H54 (cell line): ENCODE results near the gene TCEAL5.
"Not testable (repeated sequence)": the region's sequence is repeated elsewhere in the genome, so short reads cannot be mapped to it uniquely, and the experiment has no call there.

Experiments
- DNase-seq: peaks from one replicate; pipeline ENCODE4 v3.0.0; 2011; ENCODE audit warnings: low spot score, mixed read lengths; ENCODE audit not compliant: insufficient read length
- FAIRE-seq: peaks from 3 replicates; lab custom pipeline; 2011; peaks lifted over from hg19 to GRCh38; lab: Jason Lieb, UNC
- POLR2A ChIP-seq: IDR thresholded peaks from 2 replicates; pipeline ENCODE4 v1.6.1; 2011; ENCODE audit warnings: low read depth, mild to moderate bottlenecking, low read length

TCEAL5 gene

DNA sequence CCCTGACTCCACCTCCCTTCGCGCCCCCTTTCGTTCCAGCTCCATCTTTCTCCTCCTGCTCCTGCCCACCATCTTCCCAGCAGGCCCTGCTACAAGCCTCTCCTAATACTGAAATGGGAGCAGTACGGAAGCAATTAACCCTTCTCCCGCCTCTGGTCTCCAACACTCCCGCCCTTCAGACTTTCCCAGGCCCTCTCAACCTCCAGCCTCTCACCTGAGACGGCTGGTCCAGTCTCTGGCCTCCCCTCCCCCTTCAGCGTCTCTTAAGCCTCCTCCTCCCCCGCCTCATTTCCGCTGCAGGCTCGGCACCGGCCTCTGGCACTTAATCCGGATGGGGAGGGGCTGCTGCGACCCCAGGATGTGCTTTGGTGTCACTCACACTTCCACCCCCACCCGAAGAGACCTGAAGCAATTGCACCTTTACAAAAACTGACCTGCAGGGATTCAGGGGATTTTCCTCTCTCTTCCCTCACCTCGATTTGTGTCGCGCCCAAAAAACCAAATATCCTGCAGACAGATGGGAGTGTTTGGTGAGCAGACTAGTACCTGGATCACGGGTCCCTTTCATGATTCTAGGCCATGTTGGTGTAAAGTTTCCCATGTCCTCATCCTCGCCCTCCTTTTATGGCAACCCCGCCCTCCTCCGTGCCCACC is 22.3 kb downstream of the TCEAL5 start:
- no peak for TF ChIP-seq POLR2A
- FAIRE-seq (no peak), DNase-seq (no peak)

DNA sequence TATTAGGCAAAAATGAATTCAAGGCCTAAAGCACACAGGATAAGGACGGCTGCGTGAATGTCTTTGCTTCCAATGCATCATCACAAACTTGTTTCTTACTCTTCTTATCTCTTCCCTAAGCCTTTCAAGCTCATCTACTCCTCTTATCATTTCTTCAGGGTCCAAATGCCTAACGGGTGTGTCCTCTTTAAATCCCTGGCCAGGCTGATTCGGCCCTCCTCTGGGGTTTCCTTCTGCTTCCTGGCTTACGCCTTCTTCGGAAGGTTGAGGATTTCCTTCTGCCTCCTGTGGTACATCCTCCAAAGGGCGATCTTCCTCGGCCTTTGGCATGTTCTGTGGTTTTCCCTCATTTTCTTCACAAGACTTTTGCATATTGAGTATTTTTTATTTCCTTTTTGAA is 22.9 kb downstream of the TCEAL5 start:
- FAIRE-seq (no peak), DNase-seq (no peak)
- no peak for TF ChIP-seq POLR2A

DNA sequence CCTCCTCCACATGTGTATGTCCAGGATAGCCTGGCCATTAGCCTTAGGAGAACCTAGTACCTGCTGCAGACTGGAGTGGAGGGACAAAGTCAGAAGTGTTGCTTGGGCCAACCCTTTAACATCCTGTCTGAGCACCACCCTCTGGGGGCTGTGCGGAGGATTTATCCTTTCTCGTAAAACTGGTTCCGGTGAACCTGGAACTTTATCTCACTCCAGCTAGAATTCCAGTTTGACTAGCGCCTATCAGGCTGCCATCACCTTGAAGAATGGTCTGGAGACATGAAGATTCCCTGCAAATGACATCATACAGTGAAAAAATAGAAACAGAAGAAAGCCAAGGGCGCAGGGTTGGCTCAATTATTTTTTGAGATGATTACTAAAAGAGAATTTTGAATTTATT is 25.6 kb downstream of the TCEAL5 start:
- no peak for TF ChIP-seq POLR2A
- DNase-seq, result no peak
- no peak for FAIRE-seq

- FAIRE-seq, result no peak
- TF ChIP-seq POLR2A, result no peak
- no peak for DNase-seq
Observed at GRCh38 chrX:103249805-103250204, 26.7 kb downstream of the TCEAL5 start.

GRCh38 chrX:103248553-103248952 is 28.0 kb downstream of the TCEAL5 start:
- no peak for DNase-seq
- TF ChIP-seq POLR2A, result no peak
- FAIRE-seq, result no peak

- DNase-seq (no peak), FAIRE-seq (no peak)
- no peak for TF ChIP-seq POLR2A
Observed at GRCh38 chrX:103240155-103240554, 36.4 kb downstream of the TCEAL5 start.

DNA sequence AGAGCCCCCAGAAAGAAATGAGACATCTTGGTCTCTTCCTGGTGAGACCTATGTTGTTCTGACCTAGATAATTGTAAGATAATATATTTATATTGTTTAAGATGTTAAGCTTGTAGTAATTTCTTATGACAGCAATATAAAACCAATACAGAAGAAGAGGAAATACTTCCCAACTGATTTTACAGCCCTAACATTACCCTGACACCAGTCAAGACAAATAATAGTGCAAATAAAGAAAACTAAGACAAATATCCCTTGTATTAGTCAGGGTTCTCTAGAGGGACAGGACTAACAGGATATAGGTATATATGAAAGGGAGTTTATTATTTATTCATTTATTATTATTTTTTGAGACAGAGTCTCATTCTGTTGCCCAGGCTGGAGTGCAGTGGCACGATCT is 40.3 kb downstream of the TCEAL5 start:
- no peak for TF ChIP-seq POLR2A
- DNase-seq (no peak), FAIRE-seq (no peak)

GRCh38 chrX:103235608-103236007 is 40.9 kb downstream of the TCEAL5 start:
- FAIRE-seq, DNase-seq: not testable (repeated sequence)

- FAIRE-seq (no peak), DNase-seq (no peak)
- no peak for TF ChIP-seq POLR2A
Observed at GRCh38 chrX:103234869-103235268, 41.7 kb downstream of the TCEAL5 start.

- no peak for DNase-seq
- FAIRE-seq, result no peak
- no peak for TF ChIP-seq POLR2A
Observed at GRCh38 chrX:103233263-103233662, 43.3 kb downstream of the TCEAL5 start.

DNA sequence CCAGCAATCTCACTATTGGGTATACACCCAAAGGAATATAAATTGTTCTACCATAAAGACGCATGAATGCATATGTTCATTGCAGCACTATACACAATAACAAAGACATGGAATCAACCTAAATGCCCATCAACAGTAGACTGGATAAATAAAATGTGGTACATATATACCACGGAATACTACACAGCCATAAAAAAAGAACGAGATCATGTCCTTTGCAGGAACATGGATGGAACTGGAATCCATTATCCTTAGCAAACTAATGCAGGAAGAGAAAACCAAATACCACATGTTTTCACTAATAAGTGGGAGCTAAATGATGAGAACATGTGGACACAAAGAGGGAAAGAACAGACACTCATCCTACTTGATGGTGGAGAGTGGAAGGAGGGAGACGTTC is 50.6 kb downstream of the TCEAL5 start:
- not testable (repeated sequence) for DNase-seq, FAIRE-seq
